CD4-positive, alpha-beta T cell treated with Interleukin-2 at 100 ng/mL for 4 hours (primary cell): ENCODE data around the gene MS4A15.

Experiments
- DNase-seq: peaks from one replicate; pipeline ENCODE4 v3.0.0-alpha.2; 2020; ENCODE audit warnings: low spot score

The MS4A15 gene

DNA sequence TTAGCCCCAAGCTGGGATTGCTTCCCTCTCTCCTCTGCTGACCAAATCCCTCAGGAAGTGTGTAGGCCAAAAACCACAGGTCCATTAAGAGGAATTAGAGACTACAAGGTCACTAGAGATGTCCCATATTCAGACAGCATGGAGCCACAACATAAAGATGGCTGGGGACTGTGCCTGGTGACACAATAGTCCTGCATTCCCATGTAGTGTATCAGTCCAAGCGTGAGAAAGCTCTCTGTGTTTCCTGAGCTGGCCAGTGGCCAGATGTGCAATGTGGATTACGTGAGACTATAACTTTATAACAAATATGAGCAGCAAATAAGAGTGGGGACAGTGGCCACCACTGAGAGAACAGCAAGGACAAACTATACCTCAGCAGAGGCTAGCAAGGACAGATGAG is 20.9 kb downstream of the MS4A15 start:
- DNase-seq = no peak

DNA sequence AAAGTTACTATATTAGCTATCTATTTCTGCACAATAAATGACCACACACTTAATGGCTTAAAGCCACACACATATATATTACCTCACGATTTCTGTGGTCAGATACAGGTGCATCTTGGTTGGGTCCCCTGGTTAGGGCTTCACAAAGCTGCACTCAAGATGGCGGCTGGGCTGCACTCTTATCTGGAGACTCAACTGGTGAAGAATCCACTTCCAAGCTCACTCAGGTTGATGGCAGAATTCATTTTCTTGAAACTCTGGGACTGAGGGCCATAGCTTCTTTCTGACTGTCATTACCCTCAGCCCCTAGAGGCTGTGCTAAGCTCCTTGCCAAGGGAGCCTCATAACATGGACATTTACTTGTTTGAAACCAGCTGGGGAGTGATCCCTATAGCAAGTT is 23.4 kb downstream of the MS4A15 start:
- no peak for DNase-seq

DNA sequence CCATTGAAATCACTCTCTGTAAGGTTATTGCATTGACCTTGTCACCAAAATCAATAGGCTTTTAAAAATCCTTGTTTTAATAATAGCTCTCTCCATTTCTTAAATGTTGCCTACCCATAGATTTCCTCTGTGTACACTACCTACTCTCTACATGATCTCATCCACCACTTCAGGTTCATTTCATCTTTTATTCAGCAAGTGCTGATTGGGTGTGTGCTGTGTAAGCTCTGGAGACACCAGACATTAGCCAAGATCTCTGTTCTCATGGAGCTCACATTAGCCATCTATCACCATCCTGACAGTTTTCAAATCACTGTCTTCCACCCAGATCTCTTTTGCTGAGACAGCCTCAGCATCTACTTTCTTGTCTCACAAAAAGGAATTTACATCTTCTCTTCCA is 24.1 kb downstream of the MS4A15 start:
- no peak for DNase-seq

DNA sequence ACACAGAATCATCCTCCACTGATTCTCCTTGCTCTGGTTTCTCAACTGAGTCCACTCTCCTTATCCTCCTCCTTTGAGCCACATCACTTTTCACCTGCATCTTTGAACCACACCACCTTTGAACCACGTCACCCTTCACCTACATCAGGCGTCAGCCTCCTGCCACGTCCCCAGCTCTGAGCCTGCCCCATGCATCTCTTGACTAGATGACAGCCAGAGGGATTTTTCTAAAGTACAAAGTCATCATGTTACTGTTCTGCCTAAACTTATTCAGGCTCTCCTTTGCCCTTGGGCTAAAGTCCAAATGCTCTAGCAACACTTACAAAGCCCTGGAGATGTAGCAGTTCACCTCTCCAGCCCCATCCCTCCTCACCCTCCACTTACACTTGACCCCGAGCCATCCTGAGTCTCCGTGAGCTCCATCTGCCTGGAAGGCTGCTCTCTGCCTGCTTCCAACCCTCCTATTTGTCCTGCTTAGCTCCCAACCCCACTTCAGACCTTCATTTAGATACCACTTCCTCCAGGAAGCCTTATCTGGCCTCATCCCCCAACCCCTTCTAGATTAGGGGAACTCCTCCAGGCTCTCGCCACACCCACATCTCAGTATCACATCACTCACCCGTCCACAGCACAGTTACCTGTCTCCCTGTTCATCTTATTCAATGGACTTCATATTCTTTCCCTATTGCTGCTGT is 24.8 kb downstream of the MS4A15 start:
- no peak for DNase-seq

DNA sequence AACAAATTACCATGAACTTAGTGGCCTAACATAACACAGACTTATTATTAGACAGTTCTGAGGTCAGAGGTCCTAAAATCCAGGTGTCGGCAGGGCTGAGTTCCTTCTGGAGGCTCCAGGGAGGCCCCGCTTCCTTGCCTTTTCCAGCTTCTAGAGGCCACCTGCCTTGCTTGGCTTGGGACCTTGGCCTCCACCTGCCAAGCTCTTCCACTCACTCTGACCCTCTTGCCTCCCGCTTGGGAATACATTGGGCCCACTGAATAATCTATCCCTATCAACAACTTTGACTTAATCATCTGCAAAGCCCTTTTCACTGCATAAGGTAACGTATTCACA is 25.3 kb downstream of the MS4A15 start:
- DNase-seq = no peak

DNA sequence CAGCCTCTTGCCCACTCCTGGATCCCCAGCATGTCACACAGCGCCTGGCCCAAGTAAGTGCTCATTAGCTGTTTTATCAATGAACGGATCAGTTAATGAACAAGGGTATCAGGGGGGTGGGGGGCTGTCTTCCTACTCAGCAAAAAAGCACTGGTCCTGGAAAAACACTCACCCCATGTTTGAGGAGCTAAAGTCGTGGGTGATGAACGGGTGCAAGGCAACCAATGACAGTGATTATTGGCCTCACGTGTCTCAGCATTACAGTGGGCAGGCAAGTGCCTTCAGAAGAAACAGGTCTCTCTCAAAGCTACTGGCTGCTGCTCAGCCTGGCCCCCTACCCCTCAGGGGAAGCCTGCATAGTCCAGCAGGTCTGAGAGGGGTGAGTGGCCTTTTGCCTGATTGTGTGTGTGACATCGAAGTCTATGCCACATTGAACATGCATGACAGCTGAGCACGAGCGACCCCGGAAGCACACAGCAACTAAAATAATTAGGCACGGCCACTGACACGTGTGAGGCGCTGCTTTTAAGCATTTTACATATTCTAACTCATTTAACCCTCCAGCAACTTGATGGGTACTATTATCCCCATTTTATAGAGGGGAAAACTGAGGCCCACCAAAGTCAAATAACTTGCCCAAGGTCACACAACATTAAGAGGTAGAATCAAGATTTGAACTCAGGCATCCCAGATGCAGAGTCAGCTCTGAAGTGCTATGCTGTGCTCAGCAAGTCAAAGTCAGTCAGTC is 25.9 kb downstream of the MS4A15 start:
- no peak for DNase-seq

DNA sequence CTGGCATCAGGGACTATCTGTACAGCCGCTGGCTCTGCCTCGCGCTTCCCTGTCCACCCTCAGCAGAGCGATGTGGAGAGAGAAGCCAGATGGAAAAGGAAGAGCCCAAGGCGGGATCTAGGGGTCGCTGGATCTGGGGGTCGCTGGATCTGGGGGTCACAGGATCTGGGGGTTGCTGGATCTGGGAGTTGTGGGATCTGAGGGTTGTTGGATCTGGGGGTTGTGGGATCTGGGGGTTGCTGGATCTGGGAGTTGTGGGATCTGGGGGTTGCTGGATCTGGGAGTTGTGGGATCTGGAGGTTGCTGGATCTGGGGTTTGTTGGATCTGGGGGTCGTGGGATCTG is 26.4 kb downstream of the MS4A15 start:
- no peak for DNase-seq

DNA sequence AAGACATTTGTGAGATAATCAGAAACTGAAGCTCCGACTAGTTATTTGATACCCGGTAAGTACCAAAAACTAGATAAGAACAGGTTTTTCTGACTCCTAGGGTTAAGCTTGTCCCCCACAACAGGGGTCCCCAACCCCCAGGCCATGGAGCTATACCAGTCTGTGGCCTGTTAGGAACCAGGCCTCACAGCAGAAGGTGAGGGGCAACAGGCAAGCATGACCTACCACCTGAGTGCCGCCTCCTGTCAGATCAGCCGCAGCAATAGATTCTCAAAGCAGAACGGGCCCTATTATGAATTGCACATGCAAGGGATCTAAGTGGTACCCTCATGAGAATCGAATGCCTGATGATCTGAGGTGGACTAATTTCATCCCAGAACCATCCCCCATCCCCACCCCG is 27.2 kb downstream of the MS4A15 start:
- DNase-seq = no peak

DNA sequence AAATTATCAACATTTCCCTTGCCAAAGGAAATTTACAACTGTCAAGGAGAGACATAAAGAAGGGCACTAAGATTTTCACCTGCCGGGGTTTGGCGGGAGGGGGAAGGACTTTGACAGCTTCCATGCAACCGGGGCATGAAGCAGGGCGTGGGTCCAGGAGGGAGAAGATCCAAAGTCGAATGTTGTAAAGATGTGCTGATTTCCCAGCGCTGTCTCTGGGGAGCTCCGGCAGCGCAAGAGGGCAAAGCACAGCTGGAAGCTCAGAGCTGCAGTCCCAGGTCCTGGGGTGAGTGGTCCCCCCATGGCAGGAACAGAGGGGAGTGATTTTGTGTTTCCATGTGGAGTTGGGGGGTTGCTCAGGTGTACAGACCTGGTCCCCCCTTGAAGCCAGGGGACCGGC is 28.5 kb downstream of the MS4A15 start, which contains the start of gene MS4A10:
Gene MS4A10, plus strand, starts transcription at position 198 of the 400 bp plus-strand sequence. CDS start 5,003 bp downstream, outside the sequence.
- DNase-seq = no peak

DNA sequence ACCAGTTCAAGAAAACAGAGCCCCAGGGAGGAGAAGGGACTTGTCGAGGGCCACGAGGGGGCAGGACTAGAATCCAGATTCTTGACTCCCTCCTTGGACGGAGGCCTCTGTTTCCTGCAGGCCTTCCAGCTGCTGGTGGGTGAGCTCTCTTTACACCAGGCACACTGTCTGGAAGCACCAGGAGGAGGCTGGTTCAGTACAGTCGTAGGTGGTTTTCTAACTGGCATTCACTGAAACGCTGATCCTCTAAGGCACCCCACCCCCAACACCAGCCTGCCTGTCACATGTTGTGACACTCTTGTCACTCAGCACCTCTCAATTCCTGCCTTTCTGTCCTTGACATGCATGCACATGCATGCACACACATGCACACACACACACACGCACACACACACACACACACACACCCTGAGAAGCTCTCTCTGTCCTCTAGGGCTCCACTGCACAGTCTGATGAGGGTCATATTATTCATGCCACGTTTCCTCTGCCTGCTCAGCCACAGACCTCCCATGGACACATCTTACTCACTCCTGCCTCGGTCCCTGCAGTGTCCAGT is 29.2 kb downstream of the MS4A15 start:
- DNase-seq = no peak

DNA sequence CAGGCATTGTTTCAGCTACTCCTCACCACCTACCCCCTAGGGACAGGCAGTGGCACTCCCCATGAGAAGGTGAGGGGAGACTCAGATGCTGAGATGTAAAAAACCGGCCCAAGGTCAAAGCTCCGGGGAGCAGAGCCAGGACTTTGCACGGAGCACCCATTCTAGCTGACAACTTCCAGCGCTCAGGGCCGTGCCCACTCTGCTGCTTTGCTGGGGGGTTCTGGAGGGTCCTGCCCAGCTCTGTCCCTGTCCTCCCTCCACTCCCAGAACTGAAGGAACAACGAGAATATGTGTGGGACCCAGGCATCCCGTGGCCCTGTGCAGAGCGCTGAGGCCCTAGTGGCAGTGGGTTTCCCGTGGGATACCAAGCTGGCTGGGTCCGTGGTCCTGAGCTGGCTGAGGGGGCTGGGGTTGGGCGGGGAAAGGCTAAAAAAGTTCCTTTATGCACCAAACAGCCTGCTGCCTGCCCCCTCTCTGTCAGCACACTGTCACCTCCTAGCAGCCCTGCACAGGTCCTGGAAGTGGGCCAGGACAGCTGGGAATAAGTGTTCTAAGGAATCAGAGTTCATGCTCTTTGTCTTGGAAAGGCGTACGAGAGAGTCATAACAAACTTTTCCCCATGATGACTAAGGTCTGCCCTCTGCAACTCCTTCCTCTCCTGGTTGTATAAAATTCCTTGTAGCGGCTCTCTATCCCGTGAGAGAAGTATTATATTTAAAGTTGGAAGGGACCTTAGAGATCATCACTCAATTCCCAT is 30.3 kb downstream of the MS4A15 start:
- DNase-seq = no peak

DNA sequence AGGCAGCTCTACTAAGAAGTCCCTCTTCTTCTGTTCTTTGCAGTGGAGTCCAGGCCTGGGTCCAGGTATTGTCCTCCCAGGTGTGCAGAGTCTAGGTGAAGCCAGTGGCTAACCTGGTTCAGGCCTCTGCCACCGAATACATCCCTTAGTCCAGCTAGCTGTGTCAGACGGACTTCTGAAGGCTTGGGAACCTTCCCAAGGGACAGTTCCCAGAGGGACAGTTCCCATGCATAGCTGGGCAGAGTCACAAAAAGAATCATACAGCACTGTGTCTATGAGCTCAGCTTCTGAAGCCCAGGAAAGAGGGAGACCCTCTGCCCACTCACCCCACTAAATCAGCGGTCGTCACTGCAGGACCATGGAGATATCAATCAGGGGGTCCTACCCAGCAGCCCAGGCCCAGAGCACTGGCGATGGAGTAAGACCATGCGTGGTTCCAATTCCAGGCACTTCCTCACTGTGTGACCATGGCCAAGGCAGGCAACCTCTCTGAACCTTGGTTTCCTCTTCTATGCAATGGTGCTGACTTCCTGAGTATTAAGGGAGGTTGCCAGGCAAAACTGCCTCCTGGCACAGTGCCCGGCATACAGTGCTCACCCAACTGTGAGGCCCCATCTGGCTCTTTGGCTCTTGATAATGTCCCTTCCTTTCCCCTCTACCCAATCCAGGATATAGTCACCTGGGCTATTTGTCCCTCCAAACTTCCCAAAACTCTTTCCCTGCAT is 31.9 kb downstream of the MS4A15 start:
- DNase-seq = no peak

DNA sequence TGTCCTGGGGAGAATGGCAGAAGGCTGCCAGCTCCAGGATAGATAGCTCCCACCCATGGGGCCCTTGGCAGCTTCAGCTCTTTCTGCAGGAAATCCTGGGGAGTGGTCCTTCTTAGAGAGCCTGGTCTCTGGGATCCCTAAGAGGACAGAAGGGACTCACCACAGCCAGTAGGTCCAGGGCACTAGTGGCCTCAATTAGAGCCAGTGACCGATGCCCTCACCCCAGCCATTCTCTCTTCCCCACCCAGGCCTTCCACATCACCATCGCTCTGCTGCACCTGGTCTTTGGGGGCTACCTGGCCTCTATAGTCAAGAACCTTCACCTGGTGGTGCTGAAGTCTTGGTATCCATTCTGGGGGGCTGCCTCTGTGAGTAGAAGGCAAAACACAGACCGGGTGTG is 34.1 kb downstream of the MS4A15 start:
- no peak for DNase-seq

DNA sequence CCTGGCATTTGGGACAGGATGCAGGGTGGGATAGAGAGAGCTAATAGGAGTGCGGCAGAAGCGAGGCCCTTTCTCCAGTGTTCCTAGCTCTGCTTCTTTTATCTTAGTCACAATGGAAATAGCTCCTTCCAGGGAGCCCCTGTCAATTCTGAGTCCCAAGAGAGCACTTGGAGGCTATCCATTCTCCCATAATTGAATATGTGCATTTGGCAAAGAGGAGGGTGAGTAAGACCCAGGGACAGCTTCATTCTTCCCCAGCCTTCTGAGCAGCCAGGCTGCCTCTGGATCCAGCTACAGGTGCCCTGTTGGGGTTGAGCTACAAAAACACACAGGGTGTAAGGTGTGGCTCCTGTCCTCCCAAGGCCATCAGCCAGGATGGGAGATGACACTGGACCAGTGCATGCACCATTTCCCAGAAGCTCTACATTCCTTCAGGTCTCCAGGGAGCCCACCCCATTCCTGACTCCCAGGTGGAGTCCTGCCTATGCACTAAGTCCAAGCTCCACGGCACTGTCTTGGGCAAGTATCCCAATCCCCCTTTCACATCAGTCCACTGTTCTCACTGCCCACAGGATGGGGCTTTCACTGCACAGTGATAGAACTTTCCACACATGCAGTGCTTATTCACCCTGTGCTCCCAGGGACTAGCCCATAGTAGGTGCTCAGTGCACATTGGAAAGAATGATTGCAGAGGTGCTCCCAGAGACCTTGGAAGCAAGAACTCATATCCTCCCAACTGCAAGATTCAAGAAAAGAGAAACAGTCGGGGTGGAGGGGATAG is 34.7 kb downstream of the MS4A15 start:
- no peak for DNase-seq

DNA sequence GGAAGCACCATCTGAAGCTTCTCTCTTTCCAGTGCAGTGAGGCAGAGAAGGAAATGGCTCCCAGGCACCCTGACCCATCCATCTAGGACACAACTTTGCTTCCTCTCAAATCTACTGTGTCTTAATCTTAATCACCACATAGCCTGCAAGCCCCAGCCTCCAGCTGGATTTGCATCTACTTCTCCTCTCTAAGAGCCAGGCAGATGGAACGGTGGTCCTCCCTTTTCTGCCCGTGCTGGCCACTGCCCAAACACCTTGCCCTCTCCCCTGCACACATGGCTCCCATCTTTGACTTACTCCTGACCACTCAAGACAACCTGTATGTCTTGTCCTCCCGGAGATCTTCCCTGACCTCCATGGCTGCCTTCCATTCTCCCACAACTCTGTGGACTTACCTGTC is 35.9 kb downstream of the MS4A15 start:
- no peak for DNase-seq

DNA sequence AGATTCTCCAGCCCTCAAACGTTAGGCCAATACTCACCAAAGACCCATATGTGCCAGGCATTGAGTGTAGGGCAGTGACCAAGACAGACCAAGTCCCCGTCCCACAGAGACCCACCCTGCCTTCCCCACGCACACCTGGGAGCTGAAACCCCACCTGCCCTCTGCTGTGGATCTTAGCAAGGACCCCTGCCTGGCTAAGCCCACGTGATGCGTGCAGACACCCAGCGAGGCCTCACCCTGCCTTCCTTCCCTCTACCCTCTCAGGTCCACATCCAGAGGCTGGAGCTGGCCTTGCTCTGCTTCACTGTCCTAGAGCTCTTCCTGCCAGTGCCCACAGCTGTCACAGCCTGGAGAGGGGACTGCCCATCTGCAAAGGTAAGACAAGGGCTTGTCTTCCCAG is 38.6 kb downstream of the MS4A15 start:
- no peak for DNase-seq

DNA sequence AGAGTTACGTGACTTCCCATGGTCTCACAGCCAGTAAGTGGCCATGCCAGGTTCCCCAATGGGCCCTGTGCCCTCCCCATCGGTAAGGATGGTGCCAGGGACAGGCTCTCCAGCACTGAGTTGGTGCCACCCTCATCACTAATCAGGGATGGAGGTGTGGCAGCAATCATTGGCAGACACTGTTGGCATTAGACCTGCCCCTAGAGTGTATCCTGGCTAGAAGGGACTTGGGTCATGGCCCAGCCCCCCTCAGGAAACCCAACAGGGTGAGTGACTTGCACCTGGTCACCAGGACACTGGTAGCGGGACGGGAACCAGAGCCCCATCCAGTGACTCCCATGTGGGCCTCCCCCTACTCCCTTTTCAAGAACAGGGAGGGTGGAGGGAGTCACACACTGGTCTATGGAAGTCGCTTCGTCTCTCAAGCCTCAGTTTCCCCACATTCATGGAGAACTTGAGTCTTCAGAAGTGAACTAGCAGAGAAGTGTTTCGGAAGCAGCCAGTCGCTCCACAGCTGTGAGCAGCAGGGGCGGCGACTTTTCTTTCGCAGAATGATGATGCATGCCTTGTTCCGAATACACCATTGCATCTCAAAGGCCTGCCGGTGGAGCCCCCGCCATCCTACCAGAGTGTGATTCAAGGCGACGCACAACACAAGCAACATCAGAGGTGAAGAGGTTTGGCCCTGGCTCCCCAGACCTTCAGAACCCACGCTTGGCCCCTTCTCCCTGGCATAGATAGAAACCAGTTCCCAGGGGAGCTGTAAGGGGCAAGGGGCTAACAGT is 41.4 kb downstream of the MS4A15 start:
- no peak for DNase-seq

DNA sequence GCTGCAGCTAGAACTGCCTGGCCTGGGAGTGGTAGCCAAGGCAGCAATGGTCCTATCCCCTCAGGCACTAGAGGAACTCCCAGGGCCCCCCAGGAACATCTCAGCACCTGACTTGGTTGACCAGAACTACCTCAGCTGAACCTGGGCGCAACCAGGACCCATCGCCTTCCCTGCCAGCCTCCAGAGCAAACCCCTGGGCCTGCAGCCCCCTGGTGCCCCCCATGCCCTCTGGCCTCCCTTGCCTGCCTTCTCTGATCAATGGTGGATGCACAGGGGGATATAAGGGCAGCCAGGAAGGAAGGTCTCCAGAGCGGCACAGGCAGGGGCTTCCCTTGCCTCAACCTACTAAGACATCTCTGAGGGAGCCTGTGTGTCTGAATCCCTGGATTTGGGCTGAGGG is 42.0 kb downstream of the MS4A15 start:
- DNase-seq = no peak

DNA sequence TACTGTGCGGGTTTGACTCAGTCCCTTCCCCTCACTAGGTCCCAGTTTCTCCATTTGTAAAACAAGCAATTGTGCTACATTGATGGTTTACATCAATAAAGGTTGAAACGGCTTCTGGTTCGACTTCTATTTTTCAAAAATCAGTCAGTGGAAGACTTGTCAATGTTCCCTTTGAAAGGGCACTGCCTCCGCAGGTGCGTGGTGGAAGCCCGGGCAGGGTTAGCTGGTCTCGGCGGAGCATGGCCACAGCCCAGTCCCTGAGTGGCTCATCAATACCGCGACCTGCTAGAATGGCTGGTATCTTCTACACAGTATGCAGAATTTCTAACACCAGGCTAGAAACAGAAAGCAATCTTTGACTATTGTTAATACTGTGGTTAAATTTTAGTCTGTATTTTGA is 44.5 kb downstream of the MS4A15 start:
- no peak for DNase-seq

DNA sequence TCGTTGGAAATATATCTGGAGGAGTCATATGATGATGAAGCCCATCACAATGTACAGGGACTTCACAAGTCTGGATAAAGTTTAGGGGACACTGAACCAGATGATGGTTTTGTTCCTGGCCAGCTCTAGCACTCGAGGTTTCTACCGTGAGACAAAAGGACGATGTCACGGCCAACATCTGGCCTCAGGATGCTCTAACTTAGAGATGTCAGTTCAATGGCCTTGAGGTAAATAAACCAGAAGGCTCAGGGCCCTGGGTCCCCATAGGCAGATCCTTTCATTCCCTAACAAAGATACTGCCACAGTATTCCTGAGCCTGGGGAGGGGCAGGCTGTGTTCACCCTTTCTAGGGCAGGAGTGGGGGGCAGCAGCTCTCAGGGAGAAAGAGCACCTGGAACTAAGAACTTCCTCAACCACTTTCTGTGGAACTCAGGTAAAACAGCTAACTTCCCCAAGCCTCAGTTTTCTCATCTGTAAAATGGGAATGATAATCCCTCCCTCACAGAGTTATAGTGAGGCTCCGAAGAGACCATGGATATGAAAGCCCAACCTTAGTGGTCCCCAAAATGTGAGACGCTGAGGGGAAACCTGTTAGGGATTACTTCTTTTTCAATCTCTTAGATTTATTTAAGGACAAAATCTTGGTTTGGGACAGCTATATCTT is 46.7 kb downstream of the MS4A15 start:
- DNase-seq = no peak
